HG02973 (cell line): Measurements from ENCODE around the gene KLF3.

ENCODE experiments used
- ATAC-seq: cut with Tn5 transposase; IDR thresholded peaks from one replicate; pipeline ENCODE4 v1.9.1; 2021; ENCODE audit warnings: moderate library complexity; ENCODE audit not compliant: unreplicated experiment

The KLF3 gene

GRCh38 chr4:38673130-38673978 lies 9.4 kb downstream of the KLF3 start:
- no peak for ATAC-seq

GRCh38 chr4:38674258-38675144 lies 10.5 kb downstream of the KLF3 start:
- ATAC-seq, result no peak

GRCh38 chr4:38675146-38676121 lies 11.4 kb downstream of the KLF3 start:
- no peak for ATAC-seq

- no peak for ATAC-seq
Observed at GRCh38 chr4:38676986-38677385, 13.0 kb downstream of the KLF3 start.

- ATAC-seq, result no peak
Observed at GRCh38 chr4:38677441-38677840, 13.4 kb downstream of the KLF3 start.

- no peak for ATAC-seq
Observed at GRCh38 chr4:38678078-38678477, 14.1 kb downstream of the KLF3 start.

GRCh38 chr4:38679921-38680320 lies 15.9 kb downstream of the KLF3 start:
- ATAC-seq, result no peak

- ATAC-seq, result no peak
Observed at GRCh38 chr4:38681281-38681991, 17.4 kb downstream of the KLF3 start.

- no peak for ATAC-seq
Observed at GRCh38 chr4:38682336-38682735, 18.3 kb downstream of the KLF3 start.

GRCh38 chr4:38683276-38683675 lies 19.3 kb downstream of the KLF3 start:
- no peak for ATAC-seq

GRCh38 chr4:38684271-38684670 lies 20.3 kb downstream of the KLF3 start:
- ATAC-seq, result no peak

- no peak for ATAC-seq
Observed at GRCh38 chr4:38684951-38685844, 21.2 kb downstream of the KLF3 start.

- ATAC-seq, result no peak
Observed at GRCh38 chr4:38686682-38687081, 22.7 kb downstream of the KLF3 start.

- no peak for ATAC-seq
Observed at GRCh38 chr4:38687571-38688011, 23.6 kb downstream of the KLF3 start.

- no peak for ATAC-seq
Observed at GRCh38 chr4:38688676-38689355, 24.8 kb downstream of the KLF3 start.

GRCh38 chr4:38691251-38692008 lies 27.4 kb downstream of the KLF3 start:
- no peak for ATAC-seq

GRCh38 chr4:38692421-38692820 lies 28.4 kb downstream of the KLF3 start:
- no peak for ATAC-seq

- no peak for ATAC-seq
Observed at GRCh38 chr4:38693569-38693968, 29.6 kb downstream of the KLF3 start.
